ENCODE results near the gene ZNF787. TPM values are rescaled to one million over a fixed set of nuclear protein-coding genes. Genes with fewer than 3 reads are reported as not detected.
A peak's percentile ranks its signal among the peaks of the same experiment; 100 is the strongest.

ZNF787 gene
- total and polyA plus RNA-seq, 10 of the 15 experiments (the other 5 are each of a cell fraction or from before 2014, with no cell fraction given): 0.23 to 39.9 (median 4.1) TPM

GRCh38 chr19:56121180-56122167 is at the start of gene ZNF787 (continued):
- TF ChIP-seq ESRRA (IDR thresholded peaks at IDR 0.05; ENCODE audit: low read length) (no peak), KAT2A (conservative IDR thresholded peaks at IDR 0.05; ENCODE audit: control insufficient read depth, low read depth, low read length) (no peak), HCFC1 (IDR thresholded peaks at IDR 0.05; ENCODE audit: low read length) (peak; percentile 74), NR2C1 (IDR thresholded peaks at IDR 0.05) (peak; percentile 93), ZSCAN29 (IDR thresholded peaks at IDR 0.05) (no peak), HDGF (IDR thresholded peaks at IDR 0.05) (peak; percentile 77; the same call in 1 of the 2 replicates), RUNX3 (IDR thresholded peaks at IDR 0.05; ENCODE audit: low read length) (peak; percentile 42), PBX3 (IDR thresholded peaks at IDR 0.05; ENCODE audit: insufficient replicate concordance, low read depth, low read length) (no peak), RCOR1 (conservative IDR thresholded peaks at IDR 0.05; ENCODE audit: low read depth, low read length) (no peak), ZNF207 (IDR thresholded peaks at IDR 0.05; ENCODE audit: borderline replicate concordance) (peak; percentile 81; the same call in 1 of the 2 replicates), PKNOX1 (IDR thresholded peaks at IDR 0.05) (peak; percentile 28; the same call in 1 of the 2 replicates), FOS (IDR thresholded peaks at IDR 0.05; ENCODE audit: borderline replicate concordance, extremely low read depth, insufficient read length) (no peak), TCF3 (IDR thresholded peaks at IDR 0.05; ENCODE audit: borderline replicate concordance, insufficient read depth, low read depth, low read length) (no peak), BCL3 (IDR thresholded peaks at IDR 0.05; ENCODE audit: borderline replicate concordance, insufficient read depth, low read depth, low read length, poor library complexity, severe bottlenecking) (no peak), REST (IDR thresholded peaks at IDR 0.05; ENCODE audit: low read depth, low read length) (no peak), ZNF622 (IDR thresholded peaks at IDR 0.05) (no peak), MYC (IDR thresholded peaks at IDR 0.05; ENCODE audit: insufficient read depth, insufficient read length, insufficient replicate concordance, low read length, severe bottlenecking) (peak; percentile 11), SMARCA5 (IDR thresholded peaks at IDR 0.05) (no peak)

Data from GM12878 (cell line).